Measurements from ENCODE around the gene LRRC74A. TPM values are rescaled to one million over a fixed set of nuclear protein-coding genes. Genes with fewer than 3 reads are reported as not detected.

Gene LRRC74A
- total and polyA plus RNA-seq, 10 of the 15 experiments (the other 5 are each of a cell fraction or from before 2014, with no cell fraction given), result not detected

- Histone ChIP-seq H3K4me2 (ENCODE audit: control insufficient read depth, insufficient read depth) (no peak overlapping the region), H3K27me3 (replicated peaks in 1 of 2; ENCODE audit: control insufficient read depth in 2 of 2, insufficient read depth in 2 of 2, low read length in 1 of 2) (no peaks in the 10 kb centered on the region), H3K27ac (ENCODE audit: control insufficient read depth, insufficient read depth) (no peak overlapping the region), H3K4me1 (ENCODE audit: control insufficient read depth, insufficient read depth, low read length) (no peaks in the 10 kb centered on the region), H2AFZ (ENCODE audit: control insufficient read depth, low read depth, low read length) (no peak overlapping the region), H3K9ac (ENCODE audit: control insufficient read depth, insufficient read depth, low read length) (no peak overlapping the region), H3K36me3 (ENCODE audit: control insufficient read depth in 2 of 2, insufficient read depth in 2 of 2, low read length in 1 of 2) (peaks cover 0 to 7% of the 10 kb centered on the region in 2 experiments; a peak in 2 of 4 replicates), H4K20me1 (ENCODE audit: control insufficient read depth, insufficient read depth) (no peaks in the 10 kb centered on the region), H3K79me2 (ENCODE audit: control insufficient read depth, insufficient read depth, low read length) (peaks cover 4% of the 10 kb centered on the region), H3K4me3 (no peak overlapping the region), H3K9me3 (replicated peaks; ENCODE audit: control insufficient read depth, insufficient read depth, low read length) (no peaks in the 10 kb centered on the region)
- TF ChIP-seq, protein P1, sequence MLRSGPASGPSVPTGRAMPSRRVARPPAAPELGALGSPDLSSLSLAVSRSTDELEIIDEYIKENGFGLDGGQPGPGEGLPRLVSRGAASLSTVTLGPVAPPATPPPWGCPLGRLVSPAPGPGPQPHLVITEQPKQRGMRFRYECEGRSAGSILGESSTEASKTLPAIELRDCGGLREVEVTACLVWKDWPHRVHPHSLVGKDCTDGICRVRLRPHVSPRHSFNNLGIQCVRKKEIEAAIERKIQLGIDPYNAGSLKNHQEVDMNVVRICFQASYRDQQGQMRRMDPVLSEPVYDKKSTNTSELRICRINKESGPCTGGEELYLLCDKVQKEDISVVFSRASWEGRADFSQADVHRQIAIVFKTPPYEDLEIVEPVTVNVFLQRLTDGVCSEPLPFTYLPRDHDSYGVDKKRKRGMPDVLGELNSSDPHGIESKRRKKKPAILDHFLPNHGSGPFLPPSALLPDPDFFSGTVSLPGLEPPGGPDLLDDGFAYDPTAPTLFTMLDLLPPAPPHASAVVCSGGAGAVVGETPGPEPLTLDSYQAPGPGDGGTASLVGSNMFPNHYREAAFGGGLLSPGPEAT (IDR thresholded peaks at IDR 0.05; ENCODE audit: low read depth), result no peak
- TF ChIP-seq CHD1 (IDR thresholded peaks at IDR 0.05; ENCODE audit: low read depth, low read length), result no peak
- no peak for TF ChIP-seq SMAD5 (IDR thresholded peaks at IDR 0.05; ENCODE audit: low read depth)
- TF ChIP-seq IRF4 (IDR thresholded peaks at IDR 0.05; ENCODE audit: low read depth, low read length), result no peak
- TF ChIP-seq GATAD2B (conservative IDR thresholded peaks at IDR 0.05; ENCODE audit: low read depth), result no peak
- no peak for TF ChIP-seq JUNB (IDR thresholded peaks at IDR 0.05)
- TF ChIP-seq LARP7 (IDR thresholded peaks at IDR 0.05), result no peak
- no peak for TF ChIP-seq ZSCAN29 (IDR thresholded peaks at IDR 0.05)
- no peak for TF ChIP-seq NKRF (conservative IDR thresholded peaks at IDR 0.05)
- TF ChIP-seq POLR2AphosphoS5 (IDR thresholded peaks at IDR 0.05; ENCODE audit: low read length), result no peak
- TF ChIP-seq BACH1 (IDR thresholded peaks at IDR 0.05; ENCODE audit: borderline replicate concordance), result no peak
- TF ChIP-seq TAF1 (IDR thresholded peaks at IDR 0.05; ENCODE audit: borderline replicate concordance, low read depth, low read length), result no peak
- no peak for TF ChIP-seq MEF2B (IDR thresholded peaks at IDR 0.05; ENCODE audit: partially characterized antibody, poor library complexity, severe bottlenecking)
- no peak for TF ChIP-seq CBX3 (IDR thresholded peaks at IDR 0.05; ENCODE audit: borderline replicate concordance, low read depth)
- no peak for TF ChIP-seq FOS (IDR thresholded peaks at IDR 0.05; ENCODE audit: borderline replicate concordance, extremely low read depth, insufficient read length)
- no peak for TF ChIP-seq PAX5 (IDR thresholded peaks at IDR 0.05; ENCODE audit: borderline replicate concordance, low read depth, low read length)
- no peak for TF ChIP-seq SMARCA5 (IDR thresholded peaks at IDR 0.05)
- TF ChIP-seq NR2F1 (conservative IDR thresholded peaks at IDR 0.05), result no peak
- TF ChIP-seq CREB1 (IDR thresholded peaks at IDR 0.05; ENCODE audit: low read depth), result no peak
- ChIA-PET SMC1A (ENCODE audit: uncharacterized antibody, unreplicated experiment) (interaction anchor here (1.0 to 2.4 kb wide), 3 partner anchors 15 to 96 kb away, joined by 3 to 9 read pairs (median 6); no protein-coding TSS in a partner anchor), CTCF (interaction anchor here (1.3 to 8.5 kb wide), 3 partner anchors 9 to 96 kb away, joined by 4 to 132 read pairs (median 5); no protein-coding TSS in a partner anchor), POLR2A (no interaction called here), RAD21 (ENCODE audit: unreplicated experiment) (interaction anchor here (0.5 to 1.9 kb wide), 3 partner anchors 17 to 223 kb away, joined by 3 to 4 read pairs (median 4); no protein-coding TSS in a partner anchor)
- WGBS (ENCODE audit: insufficient coverage, insufficient replicate concordance, low lambda C conversion rate, missing lambda C conversion rate), result 95% methylated on average over 12 of the region's 12 CpGs
- ATAC-seq (no peak), FAIRE-seq (no peak), DNase-seq (ENCODE audit: low read depth, low spot score) (no peak)
- no TSS peak for BruUV-seq (replicated peaks)
- intact Hi-C loops (cut with micrococcal nuclease; ENCODE audit: unreplicated experiment), result no loop called here
- in situ Hi-C loops (cut with MboI), result no loop called here
These were observed 19.8 kb upstream of the LRRC74A start for GRCh38 chr14:76806446-76806845.
